Keratinocyte (primary cell): Measurements from ENCODE around the gene AOPEP.

Experiments used
- CTCF ChIP-seq, 3 experiments: IDR thresholded peaks in 1 of 3; conservative IDR thresholded peaks in 1 of 3; optimal IDR thresholded peaks in 1 of 3; 2 replicates in 2 of 3; 3 replicates in 1 of 3; pipeline versions ENCODE3 to v1.5.1; 2011; ENCODE audit warnings: low read length in 3 of 3, mild to moderate bottlenecking in 3 of 3, moderate library complexity in 2 of 3, control low read depth in 1 of 3, inconsistent platforms in 1 of 3; ENCODE audit not compliant: insufficient read depth in 2 of 3; ENCODE audit errors: extremely low read depth in 1 of 3
- EZH2 ChIP-seq: IDR thresholded peaks from one replicate; pipeline ENCODE4 v1.6.1; 2012; ENCODE audit warnings: inconsistent platforms, mild to moderate bottlenecking, low read length, moderate library complexity

- TF ChIP-seq CTCF (optimal IDR thresholded peaks at IDR 0.05 in 1 of 3, IDR thresholded peaks at IDR 0.05 in 1 of 3, conservative IDR thresholded peaks at IDR 0.05 in 1 of 3; ENCODE audit: extremely low read depth in 1 of 3, insufficient read depth in 2 of 3, low read length in 3 of 3) (no peak), EZH2 (no peak)
Measured at GRCh38 chr9:94868464-94868863, 142.0 kb downstream of the AOPEP start.
